Stimulated activated CD4-positive, alpha-beta T cell treated with anti-CD3 and anti-CD28 coated beads, Interleukin-2, amount 100 ng/mL, for 4 hours (primary cell): ENCODE results near the gene ITPK1.
A peak's percentile ranks its signal among the peaks of the same experiment; 100 is the strongest.
"Not testable (repeated sequence)": the region's sequence is repeated elsewhere in the genome, so short reads cannot be mapped to it uniquely, and the experiment has no call there.

Source experiments
- DNase-seq: peaks from one replicate; pipeline ENCODE4 v3.0.0-alpha.2; 2020; ENCODE audit warnings: low read depth

Gene ITPK1

GRCh38 chr14:93115821-93116675 lies at the start of gene ITPK1:
Gene ITPK1, minus strand, starts transcription at chr14:93115925. Its CDS starts 762 bp downstream, at chr14:93115163.
- peak; percentile 33 for DNase-seq

- no peak for DNase-seq
Measured at GRCh38 chr14:93163564-93163963, 47.8 kb upstream of the ITPK1 start.

DNA sequence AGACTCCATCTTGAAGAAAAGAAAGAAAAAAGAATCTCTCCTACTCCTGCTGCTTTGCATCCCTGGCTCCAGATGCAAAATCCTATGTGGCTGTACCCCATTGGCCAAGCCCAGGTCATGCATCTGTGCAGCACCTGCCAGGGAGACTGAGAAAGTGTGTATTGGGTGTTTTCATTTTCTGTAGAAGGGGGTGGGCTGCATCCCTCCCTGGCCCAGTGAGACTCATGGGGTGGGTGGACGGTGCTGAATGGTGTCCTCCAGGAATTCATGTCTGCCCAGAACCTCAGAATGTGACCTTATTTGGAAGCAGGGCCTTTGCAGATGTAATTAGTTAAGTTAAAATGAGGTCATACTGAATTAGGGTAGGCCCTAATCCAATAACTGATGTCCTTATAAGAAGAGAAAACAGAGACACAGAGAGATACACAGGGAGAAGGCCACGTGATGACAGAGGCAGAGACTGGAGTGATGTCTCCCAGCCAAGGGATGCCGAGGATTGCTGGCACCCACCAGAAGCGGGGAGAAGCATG lies 45.8 kb upstream of the ITPK1 start:
- DNase-seq, result no peak

DNA sequence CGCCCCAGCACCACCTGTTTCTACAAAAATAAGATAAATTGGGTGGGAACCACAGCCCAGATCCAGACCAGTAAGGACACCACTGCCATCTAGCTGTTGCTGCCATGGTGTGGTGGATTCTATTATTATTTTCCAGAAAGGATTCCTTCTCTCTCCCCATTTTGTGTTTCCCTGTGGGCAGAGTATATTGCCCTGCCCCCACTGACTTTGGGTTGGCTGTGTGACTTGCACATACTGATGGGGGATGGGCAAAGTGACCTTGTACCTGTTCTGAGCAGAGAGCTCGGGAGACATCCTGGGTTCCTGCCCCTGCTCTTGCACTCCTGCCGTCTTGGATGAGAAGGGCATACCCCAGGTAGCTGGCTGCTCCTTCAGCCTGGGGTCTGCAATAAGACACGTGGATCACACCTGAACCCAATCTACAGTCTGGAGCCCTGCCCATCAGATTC lies 44.7 kb upstream of the ITPK1 start:
- no peak for DNase-seq

- DNase-seq, result not testable (repeated sequence)
Measured at GRCh38 chr14:93159625-93160352, 44.1 kb upstream of the ITPK1 start.

DNA sequence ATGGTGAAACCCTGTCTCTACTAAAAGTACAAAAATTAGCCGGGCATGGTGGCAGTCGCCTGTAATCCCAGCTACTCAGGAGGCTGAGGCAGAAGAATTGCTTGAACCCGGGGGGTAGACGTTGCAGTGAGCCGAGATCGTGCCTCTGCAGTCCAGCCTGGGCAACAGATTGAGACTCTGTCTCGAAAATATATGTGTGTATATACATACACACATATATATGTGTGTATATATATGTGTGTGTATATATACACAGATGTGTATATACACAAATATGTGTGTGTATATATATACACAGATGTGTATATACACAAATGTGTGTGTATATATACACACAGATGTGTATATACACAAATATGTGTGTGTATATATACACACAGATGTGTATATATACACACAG lies 42.6 kb upstream of the ITPK1 start:
- DNase-seq, result not testable (repeated sequence)

- DNase-seq, result no peak
Measured at GRCh38 chr14:93156693-93157369, 41.1 kb upstream of the ITPK1 start.

DNA sequence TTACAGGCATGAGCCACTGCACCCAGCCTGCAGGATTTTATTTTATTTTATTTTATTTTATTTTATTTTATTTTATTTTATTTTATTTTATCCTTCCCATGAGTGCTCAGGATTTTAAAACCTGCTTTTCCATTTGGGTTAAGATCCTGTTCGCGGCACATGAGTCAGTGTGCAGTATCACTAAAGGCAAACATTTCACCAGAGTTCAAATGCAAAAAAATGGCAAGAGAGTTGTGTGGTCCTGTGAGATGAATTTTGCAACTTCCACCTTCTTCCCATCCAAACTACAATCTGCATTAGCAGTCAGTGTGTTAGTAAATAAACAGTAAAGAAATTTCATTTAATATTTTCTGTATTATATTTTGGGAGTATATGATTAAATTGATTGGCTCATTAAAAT lies 39.9 kb upstream of the ITPK1 start:
- no peak for DNase-seq

DNA sequence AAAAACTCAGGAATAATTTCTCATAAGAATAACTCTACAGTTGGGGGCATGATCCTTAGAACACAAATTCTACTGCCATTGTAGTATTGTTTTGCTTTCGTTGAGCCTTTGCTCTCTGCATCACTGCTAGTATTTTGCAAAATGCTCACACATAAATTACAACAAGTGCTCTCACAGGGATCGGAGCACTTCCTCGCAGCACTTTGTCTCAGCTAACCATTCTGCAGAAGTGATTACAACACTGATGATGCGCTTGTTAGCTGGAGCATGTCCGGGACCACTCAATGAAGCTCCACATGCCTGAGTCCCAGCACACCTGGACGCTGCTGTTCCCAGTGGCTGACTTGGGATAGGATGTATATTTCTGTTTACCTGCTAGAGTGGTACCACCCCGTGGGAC lies 37.4 kb upstream of the ITPK1 start:
- DNase-seq, result no peak

GRCh38 chr14:93150227-93151208 lies 34.8 kb upstream of the ITPK1 start:
- DNase-seq, result no peak

DNA sequence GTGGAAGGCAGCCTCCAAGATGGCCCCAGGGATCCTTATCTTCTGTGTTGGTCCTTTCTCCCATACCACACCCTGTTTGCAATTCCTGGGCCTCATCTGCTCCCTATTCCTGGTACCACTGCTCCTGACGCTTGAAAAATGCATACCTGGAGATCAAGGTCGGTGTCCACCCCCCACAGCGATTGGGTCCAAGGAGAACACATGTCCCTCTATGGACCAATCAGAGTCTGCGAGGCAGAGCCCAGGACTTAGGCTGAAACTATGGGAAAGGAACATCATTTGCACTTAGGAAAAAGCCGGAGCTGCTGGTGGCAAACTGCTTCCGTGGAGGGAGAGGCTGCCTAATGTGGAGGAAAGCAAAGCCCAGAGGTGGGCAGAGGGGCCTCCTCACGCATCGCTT lies 33.3 kb upstream of the ITPK1 start:
- no peak for DNase-seq

GRCh38 chr14:93146119-93146518 lies 30.4 kb upstream of the ITPK1 start:
- DNase-seq, result no peak

DNA sequence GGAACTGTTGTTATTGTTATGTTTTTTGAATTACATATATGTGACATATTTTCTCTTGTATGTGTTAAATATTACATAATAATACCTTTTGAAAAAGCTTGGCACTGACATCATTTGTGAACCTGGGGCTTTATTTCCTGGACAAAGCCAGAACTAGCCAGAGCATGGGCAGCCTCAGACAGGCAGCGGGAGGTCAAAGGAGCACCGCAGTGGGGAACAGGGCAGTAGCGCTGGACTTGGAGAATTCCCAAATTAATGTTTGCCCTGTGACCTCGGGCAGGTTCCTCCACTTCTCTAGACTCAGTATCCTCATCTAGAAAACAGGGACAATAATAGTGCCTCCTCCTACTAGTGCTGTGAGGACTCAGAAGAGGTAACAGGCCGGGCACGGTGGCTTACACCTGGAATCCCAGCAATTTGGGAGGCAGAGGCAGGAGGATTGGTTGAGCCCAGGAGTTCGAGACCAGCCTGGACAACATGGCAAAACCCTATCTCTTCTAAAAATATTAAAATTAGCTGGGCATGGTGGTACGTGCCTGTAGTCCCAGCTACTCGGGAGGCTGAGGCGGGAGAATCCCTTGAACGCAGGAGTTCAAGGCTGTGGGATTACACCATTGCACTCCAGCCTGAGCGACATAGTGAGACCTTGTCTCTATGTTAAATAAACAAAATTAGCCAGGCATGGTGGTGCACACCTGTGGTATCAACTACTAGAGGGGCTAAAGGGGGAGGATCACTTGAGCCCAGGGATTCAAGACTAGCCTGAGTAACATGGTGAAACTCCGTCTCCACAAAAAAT lies 27.3 kb upstream of the ITPK1 start:
- DNase-seq, result no peak

DNA sequence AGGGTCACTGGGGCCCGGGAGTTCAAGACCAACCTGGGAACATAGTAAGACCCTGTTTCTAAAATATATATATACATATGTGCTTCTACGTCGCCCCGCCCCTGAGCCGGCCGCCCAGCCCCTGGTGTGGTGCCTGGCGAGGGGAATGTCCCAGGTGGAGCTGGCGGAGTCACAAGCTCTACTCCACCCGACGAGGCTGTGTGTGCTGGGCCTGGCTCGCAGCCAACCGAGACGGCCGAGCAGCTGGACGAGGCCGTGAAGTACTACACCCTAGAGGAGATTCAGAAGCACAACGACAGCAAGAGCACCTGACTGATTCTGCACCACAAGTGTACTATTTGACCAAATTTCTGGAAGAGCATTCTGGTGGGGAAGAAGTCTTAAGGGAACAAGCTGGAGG lies 22.1 kb upstream of the ITPK1 start:
- DNase-seq, result no peak

DNA sequence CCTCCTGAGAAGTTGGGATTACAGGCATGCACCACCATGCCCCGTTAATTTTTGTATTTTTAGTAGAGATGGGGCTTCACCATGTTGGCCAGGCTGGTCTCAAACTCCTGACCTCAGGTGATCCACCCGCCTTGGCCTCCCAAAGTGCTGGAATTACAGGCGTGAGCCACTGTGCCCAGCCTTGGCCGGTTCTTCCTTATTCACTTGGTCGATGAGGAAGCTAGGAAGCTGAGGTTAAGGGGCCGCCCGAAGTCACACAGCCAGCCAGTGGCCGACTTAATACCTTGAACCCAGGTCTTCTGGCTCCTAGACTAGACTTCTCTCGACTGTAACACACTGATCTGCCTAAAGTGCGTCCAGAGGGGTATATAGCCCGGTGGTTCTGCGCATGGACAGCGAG lies 20.8 kb upstream of the ITPK1 start:
- DNase-seq, result not testable (repeated sequence)

DNA sequence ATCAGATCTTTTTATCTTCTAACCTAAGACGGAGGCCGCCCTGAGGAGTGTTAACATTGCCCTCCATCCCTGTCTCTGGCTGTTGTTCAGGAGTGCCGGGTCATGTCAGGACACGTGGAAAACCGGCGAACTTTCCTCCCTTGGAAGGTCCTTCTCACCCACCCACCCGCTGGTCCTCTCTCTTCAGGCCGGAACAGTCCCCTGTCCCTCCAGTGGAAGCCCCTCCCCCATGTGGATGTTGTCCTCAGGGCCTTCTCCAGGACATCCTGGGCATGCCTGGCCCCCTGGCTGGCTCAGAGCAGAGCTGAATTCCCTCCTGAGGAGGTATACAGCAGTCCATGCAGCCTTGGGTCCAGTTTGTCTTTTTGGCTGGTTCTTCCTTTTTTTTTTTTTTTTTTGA lies 20.3 kb upstream of the ITPK1 start:
- no peak for DNase-seq

GRCh38 chr14:93135399-93135798 lies 19.7 kb upstream of the ITPK1 start:
- DNase-seq, result no peak

- no peak for DNase-seq
Measured at GRCh38 chr14:93133464-93133863, 17.7 kb upstream of the ITPK1 start.

- no peak for DNase-seq
Measured at GRCh38 chr14:93132472-93133065, 16.8 kb upstream of the ITPK1 start.

- DNase-seq, result not testable (repeated sequence)
Measured at GRCh38 chr14:93131257-93131820, 15.6 kb upstream of the ITPK1 start.
